Right lobe of liver (tissue), 4 donors: ENCODE results near the gene APOOL.

Experiments
- POLR2A ChIP-seq: fragments of 450-650 bp; IDR thresholded peaks from one replicate; pipeline ENCODE4 v1.6.1; 2017; ENCODE audit warnings: antibody characterized with exemption, mild to moderate bottlenecking
- TF ChIP-seq, protein P1 (sequence below), 4 donors: fragments of 200-600 bp in 3 of 4; fragments of 450-650 bp in 1 of 4; IDR thresholded peaks; one replicate each; pipeline versions ENCODE4 v1.5.1 to v1.8.0; 2016 to 2022; ENCODE audit warnings: antibody characterized with exemption in 4 of 4, mild to moderate bottlenecking in 2 of 4
- donor health status: DM: no; HTN: no; CAD: no.
- donor health status: DM: no; HTN: no; CAD: no.
- donor health status: DM: no; HTN: yes; CAD: no.

DNA sequence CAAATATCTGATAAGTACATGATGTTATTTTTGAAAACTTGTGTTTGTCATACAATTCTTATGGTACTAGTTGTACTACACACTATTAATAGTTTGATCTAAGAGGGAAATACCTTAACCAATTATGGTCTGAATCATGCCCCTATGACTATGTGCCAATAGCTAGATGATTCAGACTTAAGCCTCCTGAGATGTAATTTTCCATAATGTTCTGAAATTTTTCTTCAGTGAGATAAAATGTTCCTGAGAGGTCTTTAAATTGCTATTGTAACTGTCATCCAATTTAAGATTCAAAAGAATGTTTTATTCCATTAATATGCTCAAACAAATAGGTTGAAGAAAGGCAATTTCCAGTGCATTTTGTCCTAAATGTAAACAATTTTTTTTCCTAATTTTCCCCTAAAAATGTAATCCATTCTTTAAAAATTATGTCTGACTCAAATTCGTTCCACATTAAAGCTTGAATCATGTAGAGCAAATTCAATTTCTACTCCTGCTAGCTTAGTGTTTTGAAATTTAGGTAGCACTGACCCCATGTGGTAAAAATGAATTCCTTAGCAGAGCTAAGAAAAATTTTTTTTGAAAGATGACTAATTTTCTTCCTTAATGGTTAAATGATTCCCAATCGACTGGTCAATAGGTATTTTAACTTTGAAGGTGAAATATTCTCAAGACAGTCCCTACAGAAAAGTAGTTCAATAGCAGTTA lies 49.1 kb downstream of the APOOL start:
- TF ChIP-seq POLR2A = no peak
- TF ChIP-seq, protein P1, sequence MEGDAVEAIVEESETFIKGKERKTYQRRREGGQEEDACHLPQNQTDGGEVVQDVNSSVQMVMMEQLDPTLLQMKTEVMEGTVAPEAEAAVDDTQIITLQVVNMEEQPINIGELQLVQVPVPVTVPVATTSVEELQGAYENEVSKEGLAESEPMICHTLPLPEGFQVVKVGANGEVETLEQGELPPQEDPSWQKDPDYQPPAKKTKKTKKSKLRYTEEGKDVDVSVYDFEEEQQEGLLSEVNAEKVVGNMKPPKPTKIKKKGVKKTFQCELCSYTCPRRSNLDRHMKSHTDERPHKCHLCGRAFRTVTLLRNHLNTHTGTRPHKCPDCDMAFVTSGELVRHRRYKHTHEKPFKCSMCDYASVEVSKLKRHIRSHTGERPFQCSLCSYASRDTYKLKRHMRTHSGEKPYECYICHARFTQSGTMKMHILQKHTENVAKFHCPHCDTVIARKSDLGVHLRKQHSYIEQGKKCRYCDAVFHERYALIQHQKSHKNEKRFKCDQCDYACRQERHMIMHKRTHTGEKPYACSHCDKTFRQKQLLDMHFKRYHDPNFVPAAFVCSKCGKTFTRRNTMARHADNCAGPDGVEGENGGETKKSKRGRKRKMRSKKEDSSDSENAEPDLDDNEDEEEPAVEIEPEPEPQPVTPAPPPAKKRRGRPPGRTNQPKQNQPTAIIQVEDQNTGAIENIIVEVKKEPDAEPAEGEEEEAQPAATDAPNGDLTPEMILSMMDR (IDR thresholded peaks at IDR 0.05) = peak; percentile 21 to 50 (median 34)
